GM23338 (cell line): Measurements from ENCODE around the gene TULP3. TPM values are rescaled to one million over a fixed set of nuclear protein-coding genes. Genes with fewer than 3 reads are reported as not detected.

ENCODE experiments used
- ATAC-seq: fragments of 200-7000 bp; cut with Tn5 transposase; 3 replicates; pipeline ENCODE4 v1.9.1; 2020
- DNase-seq: peaks from one replicate; pipeline ENCODE4 v3.0.0-alpha.2; 2015; ENCODE audit warnings: low spot score
- H2AFZ ChIP-seq: fragments of 200-600 bp; sonication (generic); 2 replicates; pipeline ENCODE4 v1.8.0; 2016; ENCODE audit warnings: antibody characterized with exemption, mild to moderate bottlenecking, moderate library complexity
- H3F3A ChIP-seq: fragments of 200-600 bp; sonication (generic); replicated peaks from 2 replicates; pipeline ENCODE4 v1.8.0; 2017; ENCODE audit warnings: antibody characterized with exemption, mixed run types, low read depth
- H3K27ac ChIP-seq: fragments of 200-600 bp; sonication (generic); 2 replicates; pipeline ENCODE4 v1.6.1; 2016; ENCODE audit warnings: low read depth
- H3K27me3 ChIP-seq: fragments of 200-600 bp; sonication (generic); 2 replicates; pipeline ENCODE4 v1.8.0; 2016; ENCODE audit warnings: mild to moderate bottlenecking, mixed run types, moderate library complexity; ENCODE audit not compliant: insufficient read depth
- H3K36me3 ChIP-seq: fragments of 200-600 bp; sonication (generic); 2 replicates; pipeline ENCODE4 v1.8.0; 2016; ENCODE audit warnings: mild to moderate bottlenecking; ENCODE audit not compliant: insufficient read depth
- H3K4me1 ChIP-seq: fragments of 200-600 bp; sonication (generic); 2 replicates; pipeline ENCODE4 v1.8.0; 2016; ENCODE audit warnings: mild to moderate bottlenecking, moderate library complexity; ENCODE audit not compliant: insufficient read depth
- H3K4me2 ChIP-seq: fragments of 200-600 bp; sonication (generic); 2 replicates; pipeline ENCODE4 v1.7.1; 2017; ENCODE audit warnings: mixed run types
- H3K4me3 ChIP-seq: fragments of 200-600 bp; sonication (generic); 2 replicates; pipeline ENCODE4 v1.6.1; 2016; ENCODE audit warnings: mixed run types
- H3K79me2 ChIP-seq: fragments of 200-600 bp; sonication (generic); replicated peaks from 2 replicates; pipeline ENCODE4 v1.8.0; 2017; ENCODE audit warnings: mild to moderate bottlenecking; ENCODE audit not compliant: insufficient read depth
- H3K9me2 ChIP-seq: fragments of 200-600 bp; sonication (generic); 2 replicates; pipeline ENCODE4 v1.8.0; 2017; ENCODE audit not compliant: insufficient read depth
- H4K20me1 ChIP-seq: fragments of 200-600 bp; sonication (generic); replicated peaks from 2 replicates; pipeline ENCODE4 v1.8.0; 2017; ENCODE audit warnings: mild to moderate bottlenecking; ENCODE audit not compliant: insufficient read depth
- H3K27ac Mint-ChIP-seq: 2 replicates; pipeline ENCODE4 v1.8.0; 2020; ENCODE audit warnings: inconsistent platforms, mild to moderate bottlenecking, moderate library complexity, mixed read lengths
- H3K27me3 Mint-ChIP-seq: 3 replicates; pipeline ENCODE4 v1.8.0; 2022; ENCODE audit warnings: low read depth, mild to moderate bottlenecking, moderate library complexity, mixed read lengths, inconsistent platforms; ENCODE audit not compliant: insufficient read depth, poor library complexity
- H3K36me3 Mint-ChIP-seq: 3 replicates; pipeline ENCODE4 v1.8.0; 2021; ENCODE audit warnings: low read depth, mild to moderate bottlenecking, inconsistent platforms, moderate library complexity, mixed read lengths
- H3K4me1 Mint-ChIP-seq: 3 replicates; pipeline ENCODE4 v1.8.0; 2020; ENCODE audit warnings: mild to moderate bottlenecking, inconsistent platforms, mixed read lengths
- H3K4me3 Mint-ChIP-seq: 3 replicates; pipeline ENCODE4 v1.8.0; 2021; ENCODE audit warnings: moderate library complexity, mild to moderate bottlenecking, inconsistent platforms, mixed read lengths
- H3K9me3 Mint-ChIP-seq: 3 replicates; pipeline ENCODE4 v1.8.0; 2020; ENCODE audit warnings: moderate library complexity, mild to moderate bottlenecking, inconsistent platforms, mixed read lengths
- JUNB ChIP-seq: IDR thresholded peaks from one replicate; pipeline ENCODE4 v1.6.1; 2016; ENCODE audit warnings: antibody characterized with exemption; ENCODE audit not compliant: unreplicated experiment
- NANOG ChIP-seq: IDR thresholded peaks from 2 replicates; pipeline ENCODE4 v1.6.1; 2016; ENCODE audit warnings: antibody characterized with exemption, borderline replicate concordance
- POLR2AphosphoS5 ChIP-seq: IDR thresholded peaks from 2 replicates; pipeline ENCODE4 v1.6.1; 2016; ENCODE audit warnings: antibody characterized with exemption, low read depth
- ZNF114 ChIP-seq: fragments of 250-450 bp; sonication (Bioruptor Pico); IDR thresholded peaks from 2 replicates; pipeline ENCODE4 v1.5.0; 2020; ENCODE audit warnings: mild to moderate bottlenecking, moderate library complexity
- polyA plus RNA-seq: library from polyadenylated mRNA; unstranded; fragments of >200 nt; fragmentation: Nextera tagmentation; extraction: Ambion mirVana; gene quantifications from 2 replicates; pipeline ENCODE4 v1.2.1, GENCODE V29; 2016
- total RNA-seq: library from RNA; depleted of rRNA; stranded (reverse); fragments of >200 nt; shearing (Covaris generic); gene quantifications from 2 replicates; pipeline ENCODE4 v1.2.3, GENCODE V29; 2014
- TF ChIP-seq, protein P1 (sequence below), 2 experiments: fragments of 200-600 bp in 1 of 2; sonication (generic) in 1 of 2; conservative IDR thresholded peaks; 2 replicates each; pipeline versions ENCODE4 v1.5.1 to v1.6.1; 2016 to 2017; ENCODE audit warnings: antibody characterized with exemption in 2 of 2, low read depth in 2 of 2, mild to moderate bottlenecking in 2 of 2, moderate library complexity in 1 of 2
- TF ChIP-seq, protein P2 (sequence below): IDR thresholded peaks from 2 replicates; pipeline ENCODE4 v1.6.1; 2016; ENCODE audit warnings: antibody characterized with exemption
- TF ChIP-seq, protein P3 (sequence below): fragments of 250-450 bp; sonication (Bioruptor Pico); IDR thresholded peaks from 2 replicates; pipeline ENCODE4 v1.5.0; 2020; ENCODE audit warnings: mild to moderate bottlenecking, moderate library complexity
- TF ChIP-seq, protein P4 (sequence below): IDR thresholded peaks from one replicate; pipeline ENCODE4 v1.6.1; 2018; ENCODE audit warnings: antibody characterized with exemption; ENCODE audit not compliant: unreplicated experiment

Gene TULP3
- total and polyA plus RNA-seq, 2 experiments from 2014 or later: 15.1 to 18.8 TPM

DNA sequence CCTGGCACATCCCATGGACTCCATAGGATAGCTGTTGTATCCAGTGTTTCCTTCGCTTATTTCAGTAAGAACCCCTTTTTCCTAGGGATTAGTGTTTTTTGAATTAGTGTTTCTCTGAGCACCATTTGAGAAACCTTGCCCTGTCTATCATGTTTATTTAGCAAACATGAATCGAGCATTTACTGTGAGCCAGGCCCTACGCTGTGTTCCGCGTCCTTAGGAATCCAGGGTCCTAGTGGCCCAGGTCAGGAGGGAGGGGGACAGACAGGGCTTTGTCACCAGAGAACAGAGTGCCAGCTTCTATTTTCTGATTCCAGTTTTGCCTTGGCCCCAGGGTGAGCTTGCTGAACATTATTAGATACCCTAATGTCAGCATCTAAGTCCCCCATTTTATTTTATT is 71.0 kb downstream of the TULP3 start:
- Mint-ChIP-seq H3K36me3 (peaks cover 39% of the 10 kb centered on the region), H3K27me3 (peaks cover 28% of the 10 kb centered on the region), H3K4me1 (peaks cover 58% of the 10 kb centered on the region), H3K9me3 (no peaks in the 10 kb centered on the region; the same call in 2 of the 3 replicates), H3K4me3 (peak overlapping the region; percentile 86), H3K27ac (no peak overlapping the region)
- H3F3A ChIP-seq: peaks cover 35% of the 10 kb centered on the region
- H3K4me3 ChIP-seq: peak overlapping the region; percentile 95
- no peak overlapping the region for H2AFZ ChIP-seq
- 0 out of 2 replicates have a peak, but pooled peaks cover 3% of the 10 kb centered on the region for H3K27me3 ChIP-seq
- no peak for ATAC-seq
- peak; percentile 19 for DNase-seq
- H3K79me2 ChIP-seq: peaks cover 80% of the 10 kb centered on the region
- no peak for TF ChIP-seq NANOG
- peak overlapping the region; percentile 100 for H3K4me2 ChIP-seq
- peaks cover 20% of the 10 kb centered on the region for H4K20me1 ChIP-seq
- H3K27ac ChIP-seq: 0 out of 2 replicates have a peak overlapping the region, but pooled peaks have one; percentile 26
- peaks cover 12% of the 10 kb centered on the region; the same call in 1 of the 2 replicates for H3K36me3 ChIP-seq
- no peaks in the 10 kb centered on the region for H3K9me2 ChIP-seq
- H3K4me1 ChIP-seq: peaks cover 61% of the 10 kb centered on the region

DNA sequence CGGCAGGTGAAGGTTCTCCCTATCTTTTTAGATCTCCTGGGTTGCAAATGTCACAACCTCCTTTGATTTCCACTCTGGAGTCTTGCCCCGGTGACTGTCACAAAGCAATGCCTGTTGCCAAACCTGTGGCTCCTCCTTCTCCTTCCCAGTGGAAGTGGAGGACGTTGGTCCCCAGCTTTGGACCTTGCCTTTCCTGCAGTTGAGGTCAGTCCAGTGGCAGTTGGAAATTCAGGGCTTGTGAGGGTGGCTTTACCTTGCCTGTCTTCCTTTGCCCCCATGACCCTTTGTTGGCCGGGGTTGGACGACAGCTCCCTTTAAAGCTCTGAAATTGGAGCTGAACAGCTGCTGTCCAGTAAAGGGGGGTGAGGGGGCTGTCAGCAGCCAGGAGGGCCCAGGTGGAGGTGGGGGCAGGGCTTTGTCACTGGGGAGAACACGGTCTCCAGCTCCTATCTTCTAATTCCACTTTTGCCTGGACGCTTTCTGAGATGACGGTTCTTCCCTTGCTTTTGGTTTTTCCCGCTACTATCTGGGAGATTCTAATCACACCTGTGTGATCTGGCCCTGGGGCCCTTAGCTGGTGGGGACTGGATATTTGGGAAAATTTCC is 72.6 kb downstream of the TULP3 start:
- no peaks in the 10 kb centered on the region; the same call in 2 of the 3 replicates for H3K9me3 Mint-ChIP-seq
- peaks cover 88% of the 10 kb centered on the region for H3K79me2 ChIP-seq
- H4K20me1 ChIP-seq: peaks cover 31% of the 10 kb centered on the region
- H3K9me2 ChIP-seq: no peaks in the 10 kb centered on the region
- no peak overlapping the region for H2AFZ ChIP-seq
- H3K4me3 ChIP-seq: peak overlapping the region; percentile 57
- H3K4me1 Mint-ChIP-seq: peaks cover 49% of the 10 kb centered on the region
- 0 out of 2 replicates have a peak, but pooled peaks cover 3% of the 10 kb centered on the region for H3K27me3 ChIP-seq
- peaks cover 45% of the 10 kb centered on the region for H3K36me3 Mint-ChIP-seq
- peaks cover 48% of the 10 kb centered on the region for H3K4me1 ChIP-seq
- H3F3A ChIP-seq: peaks cover 27% of the 10 kb centered on the region
- peak overlapping the region; percentile 89 for H3K4me2 ChIP-seq
- H3K27me3 Mint-ChIP-seq: peaks cover 23% of the 10 kb centered on the region
- peak overlapping the region; percentile 67 for H3K4me3 Mint-ChIP-seq
- ATAC-seq: peak; percentile 1; the same call in 1 of the 3 replicates
- H3K36me3 ChIP-seq: peaks cover 21% of the 10 kb centered on the region
- H3K27ac ChIP-seq: peak overlapping the region; percentile 99
- H3K27ac Mint-ChIP-seq: peak overlapping the region; percentile 95
- DNase-seq: peak; percentile 70
- TF ChIP-seq POLR2AphosphoS5: no peak; the same call in 1 of the 2 replicates
- TF ChIP-seq NANOG: no peak
- no peak for TF ChIP-seq ZNF114 (CRISPR knock-in tag)
- TF ChIP-seq, protein P1, sequence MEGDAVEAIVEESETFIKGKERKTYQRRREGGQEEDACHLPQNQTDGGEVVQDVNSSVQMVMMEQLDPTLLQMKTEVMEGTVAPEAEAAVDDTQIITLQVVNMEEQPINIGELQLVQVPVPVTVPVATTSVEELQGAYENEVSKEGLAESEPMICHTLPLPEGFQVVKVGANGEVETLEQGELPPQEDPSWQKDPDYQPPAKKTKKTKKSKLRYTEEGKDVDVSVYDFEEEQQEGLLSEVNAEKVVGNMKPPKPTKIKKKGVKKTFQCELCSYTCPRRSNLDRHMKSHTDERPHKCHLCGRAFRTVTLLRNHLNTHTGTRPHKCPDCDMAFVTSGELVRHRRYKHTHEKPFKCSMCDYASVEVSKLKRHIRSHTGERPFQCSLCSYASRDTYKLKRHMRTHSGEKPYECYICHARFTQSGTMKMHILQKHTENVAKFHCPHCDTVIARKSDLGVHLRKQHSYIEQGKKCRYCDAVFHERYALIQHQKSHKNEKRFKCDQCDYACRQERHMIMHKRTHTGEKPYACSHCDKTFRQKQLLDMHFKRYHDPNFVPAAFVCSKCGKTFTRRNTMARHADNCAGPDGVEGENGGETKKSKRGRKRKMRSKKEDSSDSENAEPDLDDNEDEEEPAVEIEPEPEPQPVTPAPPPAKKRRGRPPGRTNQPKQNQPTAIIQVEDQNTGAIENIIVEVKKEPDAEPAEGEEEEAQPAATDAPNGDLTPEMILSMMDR (conservative IDR thresholded peaks at IDR 0.05; ENCODE audit: low read depth in 2 of 2): no peak
- no peak for TF ChIP-seq JUNB
- TF ChIP-seq, protein P2, sequence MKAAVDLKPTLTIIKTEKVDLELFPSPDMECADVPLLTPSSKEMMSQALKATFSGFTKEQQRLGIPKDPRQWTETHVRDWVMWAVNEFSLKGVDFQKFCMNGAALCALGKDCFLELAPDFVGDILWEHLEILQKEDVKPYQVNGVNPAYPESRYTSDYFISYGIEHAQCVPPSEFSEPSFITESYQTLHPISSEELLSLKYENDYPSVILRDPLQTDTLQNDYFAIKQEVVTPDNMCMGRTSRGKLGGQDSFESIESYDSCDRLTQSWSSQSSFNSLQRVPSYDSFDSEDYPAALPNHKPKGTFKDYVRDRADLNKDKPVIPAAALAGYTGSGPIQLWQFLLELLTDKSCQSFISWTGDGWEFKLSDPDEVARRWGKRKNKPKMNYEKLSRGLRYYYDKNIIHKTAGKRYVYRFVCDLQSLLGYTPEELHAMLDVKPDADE: no peak
- TF ChIP-seq, protein P3, sequence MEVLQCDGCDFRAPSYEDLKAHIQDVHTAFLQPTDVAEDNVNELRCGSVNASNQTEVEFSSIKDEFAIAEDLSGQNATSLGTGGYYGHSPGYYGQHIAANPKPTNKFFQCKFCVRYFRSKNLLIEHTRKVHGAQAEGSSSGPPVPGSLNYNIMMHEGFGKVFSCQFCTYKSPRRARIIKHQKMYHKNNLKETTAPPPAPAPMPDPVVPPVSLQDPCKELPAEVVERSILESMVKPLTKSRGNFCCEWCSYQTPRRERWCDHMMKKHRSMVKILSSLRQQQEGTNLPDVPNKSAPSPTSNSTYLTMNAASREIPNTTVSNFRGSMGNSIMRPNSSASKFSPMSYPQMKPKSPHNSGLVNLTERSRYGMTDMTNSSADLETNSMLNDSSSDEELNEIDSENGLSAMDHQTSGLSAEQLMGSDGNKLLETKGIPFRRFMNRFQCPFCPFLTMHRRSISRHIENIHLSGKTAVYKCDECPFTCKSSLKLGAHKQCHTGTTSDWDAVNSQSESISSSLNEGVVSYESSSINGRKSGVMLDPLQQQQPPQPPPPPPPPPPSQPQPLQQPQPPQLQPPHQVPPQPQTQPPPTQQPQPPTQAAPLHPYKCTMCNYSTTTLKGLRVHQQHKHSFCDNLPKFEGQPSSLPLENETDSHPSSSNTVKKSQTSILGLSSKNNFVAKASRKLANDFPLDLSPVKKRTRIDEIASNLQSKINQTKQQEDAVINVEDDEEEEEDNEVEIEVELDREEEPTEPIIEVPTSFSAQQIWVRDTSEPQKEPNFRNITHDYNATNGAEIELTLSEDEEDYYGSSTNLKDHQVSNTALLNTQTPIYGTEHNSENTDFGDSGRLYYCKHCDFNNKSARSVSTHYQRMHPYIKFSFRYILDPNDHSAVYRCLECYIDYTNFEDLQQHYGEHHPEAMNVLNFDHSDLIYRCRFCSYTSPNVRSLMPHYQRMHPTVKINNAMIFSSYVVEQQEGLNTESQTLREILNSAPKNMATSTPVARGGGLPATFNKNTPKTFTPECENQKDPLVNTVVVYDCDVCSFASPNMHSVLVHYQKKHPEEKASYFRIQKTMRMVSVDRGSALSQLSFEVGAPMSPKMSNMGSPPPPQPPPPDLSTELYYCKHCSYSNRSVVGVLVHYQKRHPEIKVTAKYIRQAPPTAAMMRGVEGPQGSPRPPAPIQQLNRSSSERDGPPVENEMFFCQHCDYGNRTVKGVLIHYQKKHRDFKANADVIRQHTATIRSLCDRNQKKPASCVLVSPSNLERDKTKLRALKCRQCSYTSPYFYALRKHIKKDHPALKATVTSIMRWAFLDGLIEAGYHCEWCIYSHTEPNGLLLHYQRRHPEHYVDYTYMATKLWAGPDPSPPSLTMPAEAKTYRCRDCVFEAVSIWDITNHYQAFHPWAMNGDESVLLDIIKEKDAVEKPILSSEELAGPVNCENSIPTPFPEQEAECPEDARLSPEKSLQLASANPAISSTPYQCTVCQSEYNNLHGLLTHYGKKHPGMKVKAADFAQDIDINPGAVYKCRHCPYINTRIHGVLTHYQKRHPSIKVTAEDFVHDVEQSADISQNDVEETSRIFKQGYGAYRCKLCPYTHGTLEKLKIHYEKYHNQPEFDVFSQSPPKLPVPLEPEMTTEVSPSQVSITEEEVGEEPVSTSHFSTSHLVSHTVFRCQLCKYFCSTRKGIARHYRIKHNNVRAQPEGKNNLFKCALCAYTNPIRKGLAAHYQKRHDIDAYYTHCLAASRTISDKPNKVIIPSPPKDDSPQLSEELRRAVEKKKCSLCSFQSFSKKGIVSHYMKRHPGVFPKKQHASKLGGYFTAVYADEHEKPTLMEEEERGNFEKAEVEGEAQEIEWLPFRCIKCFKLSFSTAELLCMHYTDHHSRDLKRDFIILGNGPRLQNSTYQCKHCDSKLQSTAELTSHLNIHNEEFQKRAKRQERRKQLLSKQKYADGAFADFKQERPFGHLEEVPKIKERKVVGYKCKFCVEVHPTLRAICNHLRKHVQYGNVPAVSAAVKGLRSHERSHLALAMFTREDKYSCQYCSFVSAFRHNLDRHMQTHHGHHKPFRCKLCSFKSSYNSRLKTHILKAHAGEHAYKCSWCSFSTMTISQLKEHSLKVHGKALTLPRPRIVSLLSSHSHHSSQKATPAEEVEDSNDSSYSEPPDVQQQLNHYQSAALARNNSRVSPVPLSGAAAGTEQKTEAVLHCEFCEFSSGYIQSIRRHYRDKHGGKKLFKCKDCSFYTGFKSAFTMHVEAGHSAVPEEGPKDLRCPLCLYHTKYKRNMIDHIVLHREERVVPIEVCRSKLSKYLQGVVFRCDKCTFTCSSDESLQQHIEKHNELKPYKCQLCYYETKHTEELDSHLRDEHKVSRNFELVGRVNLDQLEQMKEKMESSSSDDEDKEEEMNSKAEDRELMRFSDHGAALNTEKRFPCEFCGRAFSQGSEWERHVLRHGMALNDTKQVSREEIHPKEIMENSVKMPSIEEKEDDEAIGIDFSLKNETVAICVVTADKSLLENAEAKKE (CRISPR knock-in tag): no peak
- TF ChIP-seq, protein P4, sequence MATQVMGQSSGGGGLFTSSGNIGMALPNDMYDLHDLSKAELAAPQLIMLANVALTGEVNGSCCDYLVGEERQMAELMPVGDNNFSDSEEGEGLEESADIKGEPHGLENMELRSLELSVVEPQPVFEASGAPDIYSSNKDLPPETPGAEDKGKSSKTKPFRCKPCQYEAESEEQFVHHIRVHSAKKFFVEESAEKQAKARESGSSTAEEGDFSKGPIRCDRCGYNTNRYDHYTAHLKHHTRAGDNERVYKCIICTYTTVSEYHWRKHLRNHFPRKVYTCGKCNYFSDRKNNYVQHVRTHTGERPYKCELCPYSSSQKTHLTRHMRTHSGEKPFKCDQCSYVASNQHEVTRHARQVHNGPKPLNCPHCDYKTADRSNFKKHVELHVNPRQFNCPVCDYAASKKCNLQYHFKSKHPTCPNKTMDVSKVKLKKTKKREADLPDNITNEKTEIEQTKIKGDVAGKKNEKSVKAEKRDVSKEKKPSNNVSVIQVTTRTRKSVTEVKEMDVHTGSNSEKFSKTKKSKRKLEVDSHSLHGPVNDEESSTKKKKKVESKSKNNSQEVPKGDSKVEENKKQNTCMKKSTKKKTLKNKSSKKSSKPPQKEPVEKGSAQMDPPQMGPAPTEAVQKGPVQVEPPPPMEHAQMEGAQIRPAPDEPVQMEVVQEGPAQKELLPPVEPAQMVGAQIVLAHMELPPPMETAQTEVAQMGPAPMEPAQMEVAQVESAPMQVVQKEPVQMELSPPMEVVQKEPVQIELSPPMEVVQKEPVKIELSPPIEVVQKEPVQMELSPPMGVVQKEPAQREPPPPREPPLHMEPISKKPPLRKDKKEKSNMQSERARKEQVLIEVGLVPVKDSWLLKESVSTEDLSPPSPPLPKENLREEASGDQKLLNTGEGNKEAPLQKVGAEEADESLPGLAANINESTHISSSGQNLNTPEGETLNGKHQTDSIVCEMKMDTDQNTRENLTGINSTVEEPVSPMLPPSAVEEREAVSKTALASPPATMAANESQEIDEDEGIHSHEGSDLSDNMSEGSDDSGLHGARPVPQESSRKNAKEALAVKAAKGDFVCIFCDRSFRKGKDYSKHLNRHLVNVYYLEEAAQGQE: no peak
